GM21786 (cell line): ENCODE data around the gene GNA12.
"Not testable (repeated sequence)": the region's sequence is repeated elsewhere in the genome, so short reads cannot be mapped to it uniquely, and the experiment has no call there.

Source experiments
- ATAC-seq: cut with Tn5 transposase; IDR thresholded peaks from one replicate; pipeline ENCODE4 v1.9.1; 2021; ENCODE audit not compliant: unreplicated experiment

Gene GNA12

DNA sequence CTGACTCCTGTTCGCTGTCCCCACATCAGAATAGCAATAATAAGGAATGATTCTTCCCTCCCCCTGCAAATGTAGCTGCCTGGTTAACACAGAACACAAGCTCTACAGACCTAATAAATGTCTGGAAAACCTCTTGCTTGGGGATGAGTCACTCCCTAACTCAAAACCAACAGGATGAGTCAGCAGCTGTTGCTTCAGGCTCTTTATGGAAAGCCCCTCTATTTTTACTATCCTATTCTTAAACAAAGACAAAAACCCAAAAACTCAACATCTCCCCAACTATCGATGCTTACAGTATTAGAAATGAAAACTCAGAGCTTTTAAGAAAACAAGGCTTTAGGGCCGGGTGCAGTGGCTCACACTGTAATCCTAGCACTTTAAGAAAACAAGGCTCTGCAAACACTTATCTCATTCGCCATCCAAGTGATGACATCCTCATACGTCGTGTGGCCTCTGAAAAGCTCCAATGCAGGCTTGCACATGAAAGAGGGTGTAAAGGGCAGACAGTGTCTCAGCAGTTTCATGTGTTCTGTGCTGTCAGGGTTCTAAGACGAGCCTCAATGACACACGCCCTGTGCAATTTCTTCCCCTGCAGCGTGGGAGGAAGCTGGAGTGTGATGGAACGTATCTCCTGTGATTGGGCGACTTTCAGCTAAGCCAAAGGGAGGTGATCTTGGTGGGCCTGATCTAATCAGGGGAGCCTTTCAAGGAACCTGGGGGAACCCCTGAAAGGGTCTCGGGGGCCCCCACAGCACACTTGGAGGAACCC, 86.0 kb downstream of the GNA12 start:
- ATAC-seq = peak; percentile 73

DNA sequence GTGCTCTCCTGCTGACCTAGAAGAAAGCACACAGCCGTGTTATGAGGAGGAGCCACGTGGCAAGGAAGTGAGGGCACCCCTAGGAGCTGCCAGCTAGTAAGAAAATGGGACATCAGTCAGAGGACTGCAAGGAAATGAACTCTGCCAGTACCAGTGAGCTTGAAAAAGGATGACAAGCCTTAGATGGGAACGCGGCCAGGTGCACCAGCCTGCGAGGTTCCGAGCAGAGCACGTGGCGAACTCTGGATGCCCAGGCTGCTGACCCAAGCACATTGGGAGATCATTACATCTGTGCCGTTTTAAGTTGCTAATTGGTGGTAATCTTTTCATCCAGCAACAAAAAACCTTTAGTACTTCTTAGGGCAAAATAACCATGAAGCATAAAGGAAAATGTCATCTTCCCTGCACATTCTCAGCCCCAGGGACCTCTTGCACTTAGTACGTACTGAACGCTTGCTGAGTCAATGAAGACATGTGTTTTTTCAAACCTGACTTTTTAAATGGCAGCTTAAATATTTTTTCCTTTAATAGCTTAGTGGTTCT, 86.7 kb downstream of the GNA12 start:
- no peak for ATAC-seq

- ATAC-seq = no peak
These were observed 88.6 kb downstream of the GNA12 start for GRCh38 chr7:2755531-2755930.

DNA sequence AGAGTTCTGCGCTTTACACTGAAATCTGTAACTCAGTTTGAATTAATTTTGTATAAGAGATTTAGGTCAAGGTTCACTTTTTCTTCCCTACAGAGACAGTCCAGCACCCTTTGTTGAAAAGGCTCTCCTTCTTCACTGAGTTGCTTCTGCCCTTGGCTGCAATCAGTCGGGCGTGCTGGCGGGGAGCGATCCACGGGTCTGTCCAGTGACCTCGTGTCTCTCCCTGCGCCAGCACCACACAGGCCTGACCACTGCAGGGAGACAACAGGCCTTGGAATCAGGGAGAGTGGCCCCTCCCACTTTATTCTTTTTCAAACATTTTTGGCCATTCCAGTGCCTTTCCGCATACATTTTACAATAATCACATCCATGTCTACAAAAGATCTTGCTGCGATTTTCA, 89.2 kb downstream of the GNA12 start:
- ATAC-seq = no peak

- no peak for ATAC-seq
These were observed 90.0 kb downstream of the GNA12 start for GRCh38 chr7:2754086-2754485.

DNA sequence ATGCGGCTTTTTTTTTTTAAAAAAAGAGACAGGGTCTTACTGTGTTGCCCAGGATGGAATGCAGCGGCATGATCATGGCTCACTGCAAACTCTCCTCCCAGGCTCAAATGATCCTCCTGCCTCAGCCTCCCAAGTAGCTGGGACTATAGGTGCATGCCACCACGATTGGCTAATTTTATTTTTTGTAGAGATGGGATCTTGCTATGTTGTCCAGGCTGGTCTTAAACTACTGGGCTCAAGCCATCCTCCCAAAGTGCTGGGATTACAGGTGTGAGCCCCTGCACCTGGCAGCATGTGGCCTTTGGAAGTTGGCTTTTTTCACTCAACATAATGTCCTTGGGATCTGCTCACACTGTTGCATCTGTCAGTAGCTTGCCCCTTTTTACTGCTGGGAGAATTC, 91.0 kb downstream of the GNA12 start:
- no peak for ATAC-seq

DNA sequence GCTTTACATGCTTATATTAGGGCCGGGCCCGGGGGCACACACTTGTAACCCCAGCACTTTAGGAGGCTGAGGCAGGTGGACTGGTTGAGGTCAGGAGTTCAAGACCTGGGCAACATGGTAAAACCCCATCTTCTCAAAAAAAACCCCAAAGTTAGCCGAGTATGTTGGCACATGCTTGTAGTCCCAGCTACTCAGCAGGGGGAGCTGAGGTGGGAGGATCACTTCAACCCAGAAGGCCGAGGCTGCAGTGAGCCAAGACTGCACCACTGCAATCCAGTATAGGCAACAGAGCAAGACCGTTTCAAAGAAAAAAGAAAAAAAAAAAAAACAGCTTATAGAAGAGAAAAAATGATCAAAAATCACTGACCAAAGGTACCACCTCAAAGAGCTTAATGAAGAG, 93.0 kb downstream of the GNA12 start:
- no peak for ATAC-seq

DNA sequence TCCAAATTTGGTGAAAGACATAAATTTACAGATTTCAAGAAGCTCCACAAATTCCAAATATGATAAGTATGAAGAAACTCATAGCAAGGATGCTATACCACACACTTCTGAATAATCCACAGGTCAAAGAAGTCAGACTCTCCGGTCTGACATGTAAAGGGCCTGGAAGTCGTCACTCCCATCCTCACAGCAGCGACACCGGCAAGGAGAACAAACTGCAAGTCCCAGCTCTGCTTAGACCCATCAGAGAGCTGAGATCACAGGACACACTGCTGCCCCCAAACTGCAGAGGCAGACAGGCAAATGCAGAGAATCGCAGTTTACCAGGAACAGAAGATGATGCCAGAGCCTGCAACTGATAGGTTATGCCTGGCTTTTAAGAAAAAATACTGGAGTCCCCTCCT, 94.1 kb downstream of the GNA12 start:
- no peak for ATAC-seq

DNA sequence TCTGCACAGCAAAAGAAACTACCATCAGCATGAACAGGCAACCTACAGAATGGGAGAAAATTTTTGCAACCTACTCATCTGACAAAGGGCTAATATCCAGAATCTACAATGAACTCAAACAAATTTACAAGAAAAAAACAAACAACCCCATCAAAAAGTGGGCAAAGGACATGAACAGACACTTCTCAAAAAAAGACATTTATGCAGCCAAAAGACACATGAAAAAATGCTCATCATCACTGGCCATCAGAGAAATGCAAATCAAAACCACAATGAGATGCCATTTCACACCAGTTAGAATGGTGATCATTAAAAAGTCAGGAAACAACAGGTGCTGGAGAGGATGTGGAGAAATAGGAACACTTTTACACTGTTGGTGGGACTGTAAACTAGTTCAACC, 95.4 kb downstream of the GNA12 start:
- not testable (repeated sequence) for ATAC-seq

GRCh38 chr7:2743523-2744185, 100.5 kb downstream of the GNA12 start:
- not testable (repeated sequence) for ATAC-seq

DNA sequence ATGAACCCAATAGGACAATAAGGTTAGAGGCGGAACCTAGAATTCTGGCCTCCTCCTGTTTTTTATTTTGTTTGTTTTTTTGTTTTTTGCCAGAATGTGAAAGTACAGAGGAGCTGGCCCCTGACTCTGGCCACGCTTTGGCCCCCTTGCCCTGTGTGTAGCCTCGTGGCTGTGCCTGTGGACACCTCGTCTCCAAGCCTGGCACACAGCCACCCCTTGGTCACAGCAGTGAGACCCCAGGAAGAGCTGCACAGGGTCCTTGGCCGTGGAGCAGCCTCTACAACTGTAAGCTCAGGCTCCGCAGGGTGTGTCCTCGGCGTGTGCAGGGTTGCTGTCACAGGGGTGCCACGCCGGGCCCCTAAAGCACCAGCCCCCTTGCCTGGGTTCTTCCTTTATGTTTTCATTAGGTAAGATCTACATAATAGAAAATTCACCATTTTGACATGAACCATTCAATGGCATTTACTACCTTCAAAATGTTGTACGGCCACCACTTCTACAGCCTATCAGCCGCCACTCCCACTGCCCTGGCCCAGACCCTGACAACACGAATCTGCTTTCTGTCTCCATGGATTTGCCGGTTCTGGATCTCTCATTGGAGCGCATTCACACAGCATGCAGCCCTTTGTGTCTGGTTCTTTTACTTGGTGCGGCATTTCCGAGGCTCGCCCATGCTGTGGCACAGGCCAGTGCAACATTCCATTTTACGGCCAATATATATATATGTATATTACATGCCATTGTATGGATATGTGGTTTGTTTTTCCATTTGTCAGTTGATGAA, 105.2 kb downstream of the GNA12 start:
- no peak for ATAC-seq

- no peak for ATAC-seq
These were observed 106.2 kb downstream of the GNA12 start for GRCh38 chr7:2737771-2738540.

DNA sequence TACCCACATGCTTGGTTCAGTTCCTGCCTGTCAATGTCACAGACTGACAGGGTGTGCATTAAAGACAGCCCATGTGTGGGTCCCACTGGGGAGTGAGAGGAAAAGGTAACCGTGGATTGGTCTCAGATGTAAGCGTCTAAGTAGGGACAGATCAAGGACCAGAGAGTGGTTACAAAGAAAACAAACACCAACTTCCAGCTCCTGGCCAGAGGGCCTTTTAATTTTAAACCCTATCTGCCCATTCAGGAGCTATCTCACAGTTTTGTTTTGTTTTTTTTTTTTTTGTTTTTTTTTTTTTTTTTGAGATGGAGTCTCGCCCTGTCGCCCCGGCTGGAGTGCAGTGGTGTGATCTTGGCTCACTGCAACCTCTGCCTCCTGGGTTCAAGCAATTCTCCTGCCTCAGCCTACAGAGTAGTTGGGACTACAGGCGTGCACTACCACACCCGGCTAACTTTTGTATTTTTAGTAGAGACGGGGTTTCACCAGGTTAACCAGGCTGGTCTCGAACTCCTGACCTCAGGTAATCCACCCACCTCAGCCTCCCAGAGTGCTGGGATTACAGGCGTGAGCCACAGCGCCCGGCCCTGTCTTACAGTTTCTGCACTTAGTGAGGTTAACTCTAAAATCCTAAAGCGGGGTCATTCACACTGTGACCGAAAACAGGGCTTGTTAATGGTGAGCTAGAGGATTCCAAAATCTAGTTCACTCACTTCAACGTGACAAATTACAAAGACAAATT, 106.9 kb downstream of the GNA12 start:
- ATAC-seq = not testable (repeated sequence)

DNA sequence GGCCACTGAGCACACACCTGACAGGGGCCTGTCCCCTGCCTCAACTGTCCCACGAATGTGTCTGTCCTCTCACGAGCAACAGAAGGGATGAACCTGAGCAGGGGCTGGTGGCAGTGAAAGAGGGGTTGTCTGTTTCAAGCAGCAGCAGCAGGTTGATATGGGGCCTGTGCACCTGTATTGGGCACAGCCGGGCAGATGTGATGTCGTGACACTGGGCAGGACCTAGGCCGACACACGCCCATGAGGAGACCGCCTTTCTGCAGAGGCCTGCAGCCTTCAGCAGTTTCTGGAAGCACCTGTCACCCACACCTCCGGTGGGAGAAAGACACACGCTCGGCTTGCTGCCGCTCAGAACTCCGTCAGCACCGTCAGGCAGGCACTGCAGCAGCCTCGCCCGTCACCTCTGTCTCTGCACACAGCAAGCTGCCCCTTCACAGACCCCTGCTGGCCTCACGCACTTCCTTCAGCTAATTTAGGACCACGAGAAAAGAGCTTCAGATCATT, 107.6 kb downstream of the GNA12 start:
- ATAC-seq = no peak

DNA sequence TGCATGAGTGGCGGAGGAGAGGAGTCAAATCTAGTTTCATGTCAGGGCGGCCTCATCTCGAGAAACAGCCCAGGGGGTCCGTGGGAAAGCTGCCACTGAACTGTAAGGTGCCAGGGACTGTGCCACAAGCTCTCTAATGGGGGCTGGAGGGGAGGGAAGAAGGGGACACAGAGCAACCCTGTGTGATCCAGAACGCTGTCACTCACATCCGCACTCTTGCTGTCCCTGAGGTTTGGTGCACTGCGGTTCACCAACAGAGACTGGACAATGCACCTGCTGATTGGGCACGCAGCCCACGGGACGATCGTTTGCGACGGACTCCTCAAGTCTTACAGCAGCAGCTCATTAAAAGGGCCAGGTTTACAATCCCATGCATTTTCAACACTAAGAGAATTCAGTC, 108.4 kb downstream of the GNA12 start:
- no peak for ATAC-seq

GRCh38 chr7:2734751-2735571, 109.1 kb downstream of the GNA12 start:
- ATAC-seq = no peak

DNA sequence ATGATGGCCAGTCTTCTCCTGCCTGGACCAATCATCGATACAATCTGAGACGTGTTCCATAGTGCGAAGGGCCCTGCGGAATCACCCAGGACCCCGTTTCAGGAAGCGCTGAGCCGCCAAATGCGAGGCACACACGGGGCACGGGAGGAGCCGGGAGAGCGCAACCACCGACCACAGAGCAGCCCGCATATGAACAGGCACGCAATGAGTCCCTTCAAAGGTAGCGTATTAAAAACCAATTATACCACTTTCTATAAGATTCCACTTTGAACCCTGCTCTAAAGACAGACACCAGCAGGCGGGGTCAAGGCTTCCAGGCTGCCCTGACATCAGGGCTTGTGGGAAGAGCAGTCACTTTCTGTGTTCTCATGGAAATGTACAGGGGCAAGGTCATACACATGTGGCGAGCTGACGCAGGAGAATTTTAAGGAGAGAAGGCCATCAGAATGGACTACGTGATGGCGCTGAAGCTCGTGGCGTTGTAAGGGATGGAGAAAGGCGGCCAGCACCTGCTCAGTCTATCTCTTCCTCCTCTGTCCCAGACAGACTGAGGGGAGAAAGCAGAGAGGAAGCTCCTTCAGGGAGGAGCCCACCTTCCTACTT, 109.9 kb downstream of the GNA12 start:
- ATAC-seq = no peak

DNA sequence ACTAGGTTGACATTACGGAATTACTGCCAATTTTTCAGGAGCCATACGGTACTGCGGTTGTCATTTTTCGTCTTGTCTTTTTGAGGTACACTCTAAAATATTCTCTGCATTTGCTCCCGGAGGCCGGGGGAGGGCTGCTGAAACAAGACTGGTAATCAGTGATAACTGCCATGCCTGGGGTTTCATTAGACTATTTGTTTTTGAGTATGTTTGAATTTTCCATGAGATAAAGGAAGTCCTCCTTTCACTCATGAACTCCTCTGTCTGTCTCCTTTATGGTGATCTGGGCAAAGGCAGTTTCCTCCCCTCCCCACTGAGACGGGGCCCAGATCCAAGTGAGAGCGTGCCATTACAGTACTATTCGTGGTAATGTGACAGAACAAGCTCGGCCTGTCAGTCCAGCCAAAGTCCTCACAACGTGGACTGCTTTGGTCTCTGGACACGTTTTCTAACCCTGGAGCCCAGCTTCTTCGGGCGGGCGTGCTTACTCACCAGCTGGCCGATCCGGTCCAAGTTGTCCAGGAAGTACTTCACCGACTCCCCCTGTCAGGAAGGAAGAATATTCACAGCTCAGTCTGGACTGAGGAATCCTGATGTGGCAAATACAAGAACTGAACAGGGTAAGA, 111.0 kb downstream of the GNA12 start:
- ATAC-seq = no peak
